Mammary epithelial cell (primary cell): ENCODE measurements around the gene DMTF1.

Experiments used
- CTCF ChIP-seq, 2 donors: IDR thresholded peaks in 1 of 2; conservative IDR thresholded peaks in 1 of 2; 2 replicates each; pipeline ENCODE4 v1.5.1; 2011 to 2012; ENCODE audit warnings: inconsistent platforms in 2 of 2, low read length in 2 of 2, mild to moderate bottlenecking in 2 of 2, control low read depth in 1 of 2, low read depth in 1 of 2; ENCODE audit not compliant: insufficient read depth in 1 of 2; ENCODE audit errors: extremely low read depth in 1 of 2
- EZH2 ChIP-seq: IDR thresholded peaks from 2 replicates; pipeline ENCODE4 v1.6.1; 2012; ENCODE audit warnings: low read length, inconsistent platforms, borderline replicate concordance

GRCh38 chr7:87152112-87152896 is at the start of gene DMTF1:
- TF ChIP-seq CTCF (conservative IDR thresholded peaks at IDR 0.05 in 1 of 2, IDR thresholded peaks at IDR 0.05 in 1 of 2; ENCODE audit: extremely low read depth in 1 of 2, insufficient read depth in 1 of 2, low read depth in 1 of 2, low read length in 2 of 2) (no peak), EZH2 (no peak)
